HL-60/S4 (cell line): ENCODE results near the gene OTUD4.
"Not testable (repeated sequence)": the region's sequence is repeated elsewhere in the genome, so short reads cannot be mapped to it uniquely, and the experiment has no call there.

Experiments used
- in situ Hi-C: fragments of 300-500 bp; cut with MboI; formaldehyde crosslinking; loops from 2 replicates; pipeline ENCODE4 v1.14.3; 2022; ENCODE audit warnings: low sequenced_read_pairs

OTUD4 gene, protein sequence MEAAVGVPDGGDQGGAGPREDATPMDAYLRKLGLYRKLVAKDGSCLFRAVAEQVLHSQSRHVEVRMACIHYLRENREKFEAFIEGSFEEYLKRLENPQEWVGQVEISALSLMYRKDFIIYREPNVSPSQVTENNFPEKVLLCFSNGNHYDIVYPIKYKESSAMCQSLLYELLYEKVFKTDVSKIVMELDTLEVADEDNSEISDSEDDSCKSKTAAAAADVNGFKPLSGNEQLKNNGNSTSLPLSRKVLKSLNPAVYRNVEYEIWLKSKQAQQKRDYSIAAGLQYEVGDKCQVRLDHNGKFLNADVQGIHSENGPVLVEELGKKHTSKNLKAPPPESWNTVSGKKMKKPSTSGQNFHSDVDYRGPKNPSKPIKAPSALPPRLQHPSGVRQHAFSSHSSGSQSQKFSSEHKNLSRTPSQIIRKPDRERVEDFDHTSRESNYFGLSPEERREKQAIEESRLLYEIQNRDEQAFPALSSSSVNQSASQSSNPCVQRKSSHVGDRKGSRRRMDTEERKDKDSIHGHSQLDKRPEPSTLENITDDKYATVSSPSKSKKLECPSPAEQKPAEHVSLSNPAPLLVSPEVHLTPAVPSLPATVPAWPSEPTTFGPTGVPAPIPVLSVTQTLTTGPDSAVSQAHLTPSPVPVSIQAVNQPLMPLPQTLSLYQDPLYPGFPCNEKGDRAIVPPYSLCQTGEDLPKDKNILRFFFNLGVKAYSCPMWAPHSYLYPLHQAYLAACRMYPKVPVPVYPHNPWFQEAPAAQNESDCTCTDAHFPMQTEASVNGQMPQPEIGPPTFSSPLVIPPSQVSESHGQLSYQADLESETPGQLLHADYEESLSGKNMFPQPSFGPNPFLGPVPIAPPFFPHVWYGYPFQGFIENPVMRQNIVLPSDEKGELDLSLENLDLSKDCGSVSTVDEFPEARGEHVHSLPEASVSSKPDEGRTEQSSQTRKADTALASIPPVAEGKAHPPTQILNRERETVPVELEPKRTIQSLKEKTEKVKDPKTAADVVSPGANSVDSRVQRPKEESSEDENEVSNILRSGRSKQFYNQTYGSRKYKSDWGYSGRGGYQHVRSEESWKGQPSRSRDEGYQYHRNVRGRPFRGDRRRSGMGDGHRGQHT

DNA sequence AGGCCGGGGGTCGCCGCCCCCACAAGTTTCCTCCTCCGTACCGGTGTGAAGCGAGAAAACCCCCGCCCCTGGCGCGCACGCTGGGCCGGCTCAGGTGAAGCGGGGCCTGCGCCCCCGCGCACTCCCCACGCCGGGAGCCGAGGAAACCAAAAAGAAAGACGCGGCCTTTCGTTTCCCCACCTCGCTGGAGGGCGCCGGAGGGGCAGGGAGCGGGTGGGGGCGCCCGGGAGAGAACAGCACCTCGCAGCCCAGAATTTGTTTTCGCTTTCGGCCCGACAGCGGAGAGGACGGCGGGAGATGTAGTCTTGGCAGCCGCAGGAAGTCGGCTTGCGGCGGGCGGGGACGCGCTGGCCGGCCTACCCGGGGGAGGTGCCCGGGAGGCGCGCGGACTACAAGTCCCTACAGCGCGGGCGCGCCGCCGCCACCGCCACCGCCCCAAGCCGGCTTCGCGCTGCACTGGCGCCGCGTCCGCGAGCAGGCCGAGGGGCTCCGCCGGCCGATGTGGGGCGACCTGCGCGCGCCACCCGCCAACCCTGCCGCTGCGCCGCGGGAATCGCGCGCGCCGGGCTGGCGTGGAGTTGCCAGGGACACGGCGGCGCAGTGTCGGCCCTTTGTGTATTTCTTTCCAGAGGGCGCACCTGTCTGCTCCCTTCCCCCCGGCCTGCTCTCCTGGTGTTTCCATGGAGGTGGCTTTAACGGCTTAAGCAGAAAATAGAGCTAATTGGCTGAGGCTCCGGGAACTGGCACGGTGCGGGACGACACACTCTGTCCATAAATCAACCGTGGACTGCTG lies at the start of gene OTUD4:
OTUD4 (minus strand) TSS at position 292 of the 793 bp plus-strand sequence. CDS start 616 bp downstream, outside the sequence.
- in situ Hi-C loops = no loop called here

DNA sequence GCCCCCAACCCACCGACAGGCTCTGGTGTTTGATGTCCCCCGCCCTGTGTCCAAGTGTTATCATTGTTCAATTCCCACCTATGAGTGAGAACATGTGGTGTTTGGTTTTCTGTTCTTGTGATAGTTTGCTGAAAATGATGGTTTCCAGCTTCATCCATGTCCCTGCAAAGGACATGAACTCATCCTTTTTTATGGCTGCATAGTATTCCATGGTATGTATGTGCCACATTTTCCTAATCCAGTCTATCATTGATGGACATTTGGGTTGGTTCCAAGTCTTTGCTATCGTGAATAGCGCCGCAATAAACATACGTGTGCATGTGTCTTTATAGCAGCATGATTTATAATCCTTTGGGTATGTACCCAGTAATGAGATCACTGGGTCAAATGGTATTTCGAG lies 42.8 kb upstream of the OTUD4 start:
- in situ Hi-C loops = not testable (repeated sequence)

DNA sequence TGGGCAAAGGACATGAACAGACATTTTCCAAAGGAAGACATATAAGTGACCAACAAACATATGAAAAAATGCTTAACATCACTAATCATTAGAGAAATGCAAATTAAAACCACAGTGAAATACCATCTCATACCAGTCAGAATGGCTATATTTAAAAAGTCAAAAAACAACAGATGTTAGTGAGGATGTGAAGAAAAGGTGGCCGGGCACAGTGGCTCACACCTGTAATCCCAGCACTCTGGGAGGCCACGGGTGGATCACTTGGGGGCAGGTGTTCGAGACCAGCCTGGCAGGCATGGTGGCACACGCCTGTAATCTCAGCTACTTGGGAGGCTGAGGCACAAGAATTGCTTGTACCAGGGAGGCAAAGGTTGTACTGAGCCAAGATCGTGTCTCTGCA lies 41.1 kb upstream of the OTUD4 start:
- in situ Hi-C loops = not testable (repeated sequence)

DNA sequence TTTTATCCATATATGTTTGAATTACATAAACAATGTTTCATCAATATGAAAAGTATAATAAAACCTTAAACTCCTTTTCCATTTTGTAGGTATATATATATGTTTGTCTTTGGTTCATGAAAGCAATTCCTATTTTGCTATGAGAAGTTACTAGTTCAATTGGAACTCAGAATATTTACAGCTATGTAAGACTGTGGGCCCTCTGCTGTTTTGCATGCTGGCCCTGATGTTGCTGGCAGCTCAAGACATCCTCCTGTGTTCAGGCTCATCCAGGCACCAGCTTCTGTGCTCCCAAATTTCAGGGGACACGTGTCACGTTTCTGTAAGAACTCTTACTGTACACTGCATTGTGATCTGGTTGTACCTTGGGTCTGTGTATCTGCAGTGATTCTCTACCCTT lies 38.7 kb upstream of the OTUD4 start:
- in situ Hi-C loops = no loop called here

DNA sequence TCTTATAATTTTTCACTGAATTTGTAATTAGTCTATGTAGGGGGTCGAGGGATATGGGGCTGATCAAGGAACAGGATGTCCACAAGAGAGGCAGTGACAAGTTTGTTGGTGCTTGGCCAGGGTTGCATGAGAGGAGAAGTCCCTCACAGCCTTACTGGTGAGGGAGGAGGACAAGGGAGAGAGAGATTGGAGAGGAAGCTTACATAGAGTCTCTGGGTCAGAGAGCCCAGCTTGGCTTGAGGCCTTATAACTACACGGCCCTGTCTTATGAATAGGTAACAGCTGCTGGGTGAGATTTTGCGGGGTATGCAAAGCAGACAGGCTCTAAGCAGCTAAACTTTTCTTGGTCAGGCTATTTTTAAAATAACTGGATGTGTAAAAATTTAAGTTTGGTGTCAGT lies 37.9 kb upstream of the OTUD4 start:
- in situ Hi-C loops = no loop called here

DNA sequence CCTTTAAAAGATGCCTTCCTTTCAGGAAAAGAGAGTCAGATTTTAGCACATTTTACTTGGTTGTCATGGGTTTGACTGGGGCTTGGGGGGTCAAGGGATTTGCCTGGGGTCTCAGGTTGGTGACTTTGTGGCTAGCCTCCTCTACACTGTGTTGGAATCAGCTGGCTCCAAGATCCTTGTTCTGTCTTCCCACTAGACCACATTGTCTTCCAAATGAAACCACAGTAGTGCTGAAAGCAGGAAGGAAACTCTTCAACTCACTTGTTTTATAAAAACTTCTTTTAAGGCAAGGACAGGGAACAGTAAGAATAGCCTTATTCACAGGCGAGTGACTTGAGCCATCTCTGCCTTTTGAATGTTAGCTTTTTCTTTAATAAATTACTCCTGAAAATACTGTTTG lies 37.0 kb upstream of the OTUD4 start:
- in situ Hi-C loops = no loop called here

DNA sequence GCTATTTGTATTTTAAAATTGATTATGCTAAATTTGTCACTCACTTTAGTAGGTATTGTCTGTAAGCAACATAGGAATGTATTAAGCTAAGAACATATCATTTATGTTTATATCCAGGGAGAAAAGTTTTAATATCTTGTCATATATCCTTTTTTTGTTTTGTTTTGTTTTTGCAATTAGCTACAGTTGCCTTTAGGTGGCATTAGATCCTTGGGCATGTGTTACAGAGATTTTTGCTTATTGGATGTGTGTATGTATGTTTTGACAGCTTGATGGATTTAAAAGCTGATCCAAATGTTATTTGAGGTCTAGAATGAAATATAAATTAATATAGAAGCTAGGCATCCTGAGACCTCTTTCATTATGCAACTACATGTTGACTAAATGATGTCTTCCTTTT lies 36.1 kb upstream of the OTUD4 start:
- in situ Hi-C loops = no loop called here

DNA sequence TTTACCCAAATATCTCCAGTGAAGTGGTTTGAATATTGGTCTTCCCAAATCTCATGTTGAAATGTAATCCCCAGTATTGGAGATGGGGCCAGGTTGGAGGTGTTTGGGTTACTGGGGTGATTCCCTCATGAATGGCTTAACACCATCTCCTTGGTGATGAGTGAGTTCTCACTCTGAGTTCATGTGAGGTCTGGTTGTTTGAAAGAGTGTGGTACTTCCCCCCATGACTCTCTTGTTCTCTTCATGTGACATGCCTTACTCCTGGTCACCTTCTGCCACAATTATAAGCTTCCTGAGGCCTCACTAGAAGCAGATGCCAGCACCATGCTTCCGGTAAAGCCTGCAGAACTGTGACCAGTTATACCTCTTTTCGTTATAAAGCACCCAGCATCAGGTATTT lies 32.9 kb upstream of the OTUD4 start:
- in situ Hi-C loops = no loop called here

DNA sequence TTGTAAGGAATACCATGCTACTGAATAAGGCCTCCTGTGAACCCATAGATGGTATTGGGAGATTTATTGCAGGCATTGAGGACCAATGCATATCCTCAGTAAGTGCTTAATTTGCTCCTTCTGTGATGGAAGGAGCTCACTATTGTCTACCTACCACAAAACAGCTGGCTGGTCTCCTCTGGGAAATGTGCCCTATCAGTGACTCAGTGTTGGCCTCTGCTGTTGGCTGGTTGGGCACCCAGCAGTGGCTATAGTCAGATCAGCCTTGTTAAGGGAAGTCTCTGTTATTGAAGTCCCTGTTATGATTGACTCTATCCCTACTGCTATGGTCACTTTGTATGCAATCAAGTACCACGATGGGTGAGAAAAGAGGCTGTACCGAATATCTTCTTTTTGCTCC lies 27.5 kb upstream of the OTUD4 start:
- in situ Hi-C loops = no loop called here

DNA sequence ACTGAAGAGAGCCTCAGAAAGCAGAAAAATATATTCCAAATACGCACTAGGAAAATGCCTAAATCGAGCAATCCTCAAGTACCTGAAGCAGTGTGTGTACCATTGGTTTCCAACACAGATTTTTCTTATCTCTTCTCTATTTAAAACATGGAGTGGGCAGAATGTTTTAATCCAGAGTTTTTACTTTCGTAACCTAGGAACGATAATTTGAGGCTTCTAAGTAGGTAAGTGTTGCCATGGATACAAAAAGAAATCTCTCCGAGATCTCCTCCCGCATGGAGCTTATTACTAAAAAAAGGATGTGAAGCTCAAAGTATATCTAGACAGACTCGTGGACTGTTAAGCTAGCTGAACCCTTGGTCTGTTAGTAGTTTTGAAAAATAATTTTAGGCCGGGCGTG lies 23.0 kb upstream of the OTUD4 start:
- in situ Hi-C loops = no loop called here

DNA sequence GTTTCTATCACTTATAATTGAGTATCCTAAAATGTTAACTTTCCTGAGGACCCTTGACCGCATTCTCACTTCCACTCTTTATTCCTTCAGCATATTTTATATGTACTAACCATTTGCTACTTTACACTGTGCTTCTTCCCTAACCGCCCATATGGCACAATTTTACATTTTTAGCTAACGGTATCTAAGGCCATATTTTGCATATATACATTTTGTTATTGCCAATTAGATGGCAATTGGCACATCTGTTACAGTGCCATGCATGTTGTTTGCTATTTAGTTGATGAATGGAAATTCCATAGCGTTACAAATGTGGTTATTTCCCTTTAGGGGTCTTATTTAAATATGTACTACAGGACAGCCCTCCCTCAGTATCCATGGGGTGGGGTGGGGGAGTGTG lies 20.0 kb upstream of the OTUD4 start:
- in situ Hi-C loops = no loop called here

DNA sequence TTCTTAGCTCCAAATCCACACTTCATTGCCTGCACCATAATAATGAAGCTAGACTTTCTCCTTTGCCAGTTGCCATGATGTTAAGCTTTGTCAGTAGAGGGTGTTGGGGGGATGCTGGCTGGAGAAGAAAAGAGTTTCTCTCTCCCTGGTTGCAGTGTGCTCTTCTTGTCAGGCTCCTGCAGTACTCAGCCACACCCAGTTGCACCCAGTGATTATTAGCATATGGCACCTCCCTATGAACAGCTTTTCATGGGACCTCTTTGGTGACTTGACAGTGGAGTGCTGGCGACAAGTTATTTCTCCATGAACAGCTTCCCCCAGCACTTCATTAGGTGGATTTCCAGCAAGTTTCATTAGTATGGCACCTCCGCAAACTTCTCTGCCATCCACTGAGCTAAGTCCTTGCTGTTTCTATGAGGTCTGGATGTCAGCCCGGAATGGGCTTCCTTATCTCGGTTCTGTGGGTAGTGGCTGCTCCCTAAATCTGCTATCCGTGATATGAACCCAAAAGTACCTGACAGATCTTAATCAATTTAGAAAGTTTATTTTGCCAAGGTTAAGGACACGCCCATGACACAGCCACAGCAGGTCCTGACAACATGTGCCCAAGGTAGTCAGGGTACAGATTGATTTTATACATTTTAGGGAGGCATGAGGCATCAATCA lies 18.8 kb upstream of the OTUD4 start:
- in situ Hi-C loops = no loop called here

DNA sequence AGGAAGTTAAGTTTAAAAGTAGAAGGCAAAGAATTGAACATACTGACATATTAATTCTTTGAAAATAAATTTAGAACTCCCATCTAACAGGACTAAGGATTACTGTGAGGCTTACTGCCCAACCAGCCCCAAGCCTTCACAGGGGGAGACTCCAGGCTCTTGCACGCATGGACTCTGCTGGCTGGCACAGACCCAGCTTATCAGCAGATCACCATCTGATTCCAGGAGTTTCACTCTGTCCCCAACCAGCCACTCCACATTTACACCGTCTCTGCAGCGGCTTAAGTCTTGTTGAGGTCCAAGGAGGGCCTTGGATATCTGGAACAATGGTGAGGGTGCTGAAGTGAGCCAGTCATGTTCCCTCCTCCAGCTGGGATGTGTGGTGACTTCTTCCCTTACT lies 16.4 kb upstream of the OTUD4 start:
- in situ Hi-C loops = no loop called here

DNA sequence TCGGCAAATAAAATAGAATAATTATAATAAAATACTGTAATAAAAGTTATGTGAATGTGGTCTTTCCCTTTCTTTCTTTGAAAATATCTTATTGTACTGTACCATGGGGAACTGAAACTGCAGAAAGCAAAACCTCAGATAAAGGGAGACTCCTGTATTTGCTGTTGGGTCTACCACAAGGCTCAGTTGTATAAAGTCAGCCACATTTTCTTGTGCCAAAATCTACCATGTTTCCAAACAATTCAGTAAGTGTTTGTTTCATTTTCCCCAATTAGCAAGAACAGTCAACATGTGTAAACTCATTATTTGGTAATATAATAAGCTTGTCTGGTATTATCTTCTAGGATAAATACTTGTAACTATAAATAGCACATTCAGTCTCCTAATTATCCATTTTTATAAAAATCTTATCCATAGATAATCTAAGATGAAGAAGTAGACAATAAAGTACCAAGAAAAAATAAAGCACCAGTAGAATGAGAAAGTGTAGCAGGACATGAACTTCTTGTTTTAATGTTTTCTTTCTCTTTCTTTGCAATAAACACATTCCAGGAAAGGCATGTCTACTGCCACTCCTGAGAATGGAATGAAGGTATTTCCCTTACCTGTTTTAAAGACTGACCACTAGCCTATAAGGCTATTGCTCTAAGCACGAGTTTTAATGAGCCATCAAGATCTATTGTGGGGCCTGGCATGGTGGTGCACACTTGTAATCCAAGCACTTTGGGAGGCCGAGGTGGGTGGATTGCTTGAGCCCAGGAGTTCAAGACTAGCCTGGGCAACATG lies 15.0 kb upstream of the OTUD4 start:
- in situ Hi-C loops = no loop called here

DNA sequence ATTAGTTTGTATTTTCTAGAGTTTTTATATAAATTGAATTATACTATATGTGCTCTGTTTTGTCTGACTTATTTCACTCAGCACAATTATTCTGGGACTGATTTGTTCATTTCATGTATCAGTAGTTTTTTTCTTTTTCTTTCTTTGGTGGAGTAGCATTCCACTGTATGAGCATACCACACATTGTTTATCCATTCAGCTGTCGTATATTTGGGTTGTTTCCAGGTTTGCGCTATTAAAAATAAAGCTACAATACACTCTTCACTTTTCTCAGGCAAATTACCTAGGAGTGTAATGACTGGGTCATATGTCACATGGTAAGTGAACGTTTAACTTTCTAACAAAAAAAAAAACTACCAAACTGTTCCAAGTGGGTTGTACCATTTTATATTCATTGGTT lies 9.6 kb upstream of the OTUD4 start:
- in situ Hi-C loops = no loop called here

DNA sequence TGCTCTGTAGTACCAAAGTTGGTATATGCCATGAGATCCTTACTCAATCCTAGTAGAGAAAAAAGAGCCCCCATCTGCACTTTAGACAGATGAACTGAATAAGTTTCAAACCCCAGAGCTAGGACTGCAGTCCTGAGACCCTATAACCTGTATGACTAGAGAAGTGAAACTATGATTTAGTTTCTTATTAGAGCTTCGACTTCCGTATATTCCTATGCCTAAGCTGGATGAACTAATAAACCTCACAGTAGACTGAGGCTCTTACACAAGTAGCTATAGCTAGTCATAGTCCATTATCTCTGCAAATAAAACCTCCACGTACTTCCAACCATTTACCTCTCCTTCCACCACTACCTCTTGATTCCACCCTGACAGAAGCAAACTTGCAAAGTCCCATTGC lies 6.3 kb upstream of the OTUD4 start:
- in situ Hi-C loops = no loop called here

DNA sequence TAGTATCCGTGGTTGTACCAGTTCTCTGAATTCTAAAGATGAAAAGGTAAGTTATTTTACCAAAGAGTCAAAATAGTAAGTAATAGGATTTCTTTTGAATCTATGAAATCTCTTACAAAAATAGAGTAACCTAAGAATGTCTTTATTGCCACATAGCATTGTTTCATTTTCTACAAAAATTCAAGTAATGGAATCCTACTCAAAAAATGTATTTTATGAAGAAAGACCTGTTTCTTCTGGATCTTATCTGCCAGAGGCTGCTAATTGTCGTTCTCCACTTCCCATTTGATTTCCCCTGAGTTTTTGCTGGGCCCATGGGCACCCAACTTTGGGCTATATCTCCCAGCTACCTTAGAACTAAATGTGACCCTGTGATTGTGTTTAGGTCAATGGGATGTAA lies 3.2 kb upstream of the OTUD4 start:
- in situ Hi-C loops = no loop called here

DNA sequence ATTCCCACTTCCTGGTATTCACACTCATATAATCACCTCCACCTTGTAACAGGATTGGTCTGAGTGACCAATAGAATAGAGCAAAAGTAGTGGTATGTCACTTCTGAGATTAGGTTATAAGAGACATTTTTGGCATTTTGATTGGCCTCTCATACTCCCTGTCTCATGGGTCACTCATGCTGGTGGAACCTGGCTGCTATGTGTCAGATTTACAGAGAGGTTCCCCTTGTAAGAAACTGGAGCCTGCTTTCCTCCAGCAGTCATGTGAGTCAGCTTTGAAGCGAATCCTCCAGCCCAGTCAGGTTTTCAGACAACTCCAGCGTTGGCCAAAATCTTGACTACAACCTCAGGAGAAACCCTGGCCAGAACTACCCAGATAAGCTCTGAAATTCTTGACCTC lies 2.6 kb upstream of the OTUD4 start:
- in situ Hi-C loops = no loop called here

DNA sequence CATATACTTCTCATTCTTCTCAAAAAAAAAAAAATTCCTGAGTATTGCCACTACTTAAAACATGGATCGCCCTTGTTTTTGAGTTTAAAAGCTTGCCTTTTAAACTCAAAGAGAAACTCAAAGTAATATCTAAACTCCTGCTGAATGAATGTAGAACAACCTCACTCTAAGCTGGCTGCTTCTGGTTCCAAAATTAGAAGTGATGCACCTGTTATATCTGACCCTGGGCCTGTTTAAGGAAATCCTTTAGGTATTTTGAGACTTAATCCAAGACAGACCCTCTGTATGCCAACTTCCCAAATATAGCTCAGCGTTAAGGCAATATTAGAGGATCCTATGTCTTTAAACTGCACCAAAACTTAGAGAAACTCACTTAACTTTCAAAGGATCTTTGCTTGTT lies 1.8 kb upstream of the OTUD4 start:
- in situ Hi-C loops = no loop called here

DNA sequence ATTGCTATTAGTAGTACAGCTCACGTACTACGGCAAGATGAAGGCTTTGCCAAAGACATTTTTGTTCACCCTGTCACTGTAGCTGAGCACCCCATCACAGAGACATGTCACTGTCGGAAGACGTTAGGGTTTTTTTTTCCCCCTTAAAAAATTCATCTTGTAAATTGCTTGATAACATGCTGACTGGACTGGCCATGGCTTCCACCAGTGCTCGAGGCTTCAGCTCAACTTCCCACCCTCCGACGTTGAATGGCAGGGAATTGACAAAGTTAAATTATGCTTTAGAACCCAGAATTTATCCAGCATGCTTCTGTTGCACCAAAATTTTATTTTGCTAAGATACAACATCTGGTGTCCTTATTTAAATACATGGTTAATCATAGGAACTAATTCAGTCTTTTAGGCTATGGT lies 707 bp upstream of the OTUD4 start:
- in situ Hi-C loops = no loop called here
